HCT116 (cell line): ENCODE results near the gene CACNG8.

ENCODE experiments used
- CTCF ChIP-seq, 3 experiments: fragments of 200-600 bp in 1 of 3; sonication (generic) in 1 of 3; IDR thresholded peaks in 2 of 3; conservative IDR thresholded peaks in 1 of 3; 2 replicates each; pipeline ENCODE4 v1.5.1; 2012 to 2017; ENCODE audit warnings: low read depth in 2 of 3, low read length in 2 of 3, antibody characterized with exemption in 1 of 3, borderline replicate concordance in 1 of 3, control low read depth in 1 of 3, mild to moderate bottlenecking in 1 of 3, mixed read lengths in 1 of 3, mixed run types in 1 of 3, moderate library complexity in 1 of 3; ENCODE audit not compliant: insufficient read depth in 1 of 3
- EGR1 ChIP-seq: IDR thresholded peaks from 2 replicates; pipeline ENCODE4 v1.6.1; 2012; ENCODE audit warnings: low read depth
- POLR2A ChIP-seq: IDR thresholded peaks from 2 replicates; pipeline ENCODE4 v1.7.0; 2011; ENCODE audit warnings: borderline replicate concordance; ENCODE audit not compliant: insufficient read depth, insufficient read length; ENCODE audit errors: extremely low read depth
- POLR2AphosphoS5 ChIP-seq: IDR thresholded peaks from 2 replicates; pipeline ENCODE4 v1.6.1; 2011; ENCODE audit warnings: mild to moderate bottlenecking, low read depth, low read length, moderate library complexity
- RAD21 ChIP-seq: IDR thresholded peaks from 2 replicates; pipeline ENCODE4 v1.6.1; 2012; ENCODE audit warnings: low read depth, mild to moderate bottlenecking

- TF ChIP-seq CTCF (IDR thresholded peaks at IDR 0.05 in 2 of 3, conservative IDR thresholded peaks at IDR 0.05 in 1 of 3; ENCODE audit: borderline replicate concordance in 1 of 3, insufficient read depth in 1 of 3, low read depth in 2 of 3, low read length in 2 of 3) (no peak), EGR1 (no peak), RAD21 (no peak), POLR2AphosphoS5 (no peak), POLR2A (no peak)
These were observed 2.4 kb downstream of the CACNG8 start for GRCh38 chr19:53965091-53965490.
